Stimulated activated naive B cell treated with anti-CD40 and anti-IgM and Interleukin-4, amounts not matched to agents 10 μg/mL and 1 μg/mL and 100 μg/mL, for 72 hours (primary cell): ENCODE data around the gene BEST2.

ENCODE experiments used
- ATAC-seq, 2 donors: fragments of 150-1000 bp; cut with Tn5 transposase; replicated peaks; 2 replicates each; pipeline ENCODE4 v1.10.0; 2021; ENCODE audit warnings: moderate library complexity in 1 of 2
- DNase-seq: peaks from one replicate; pipeline ENCODE4 v3.0.0; 2021
- H3K27ac Mint-ChIP-seq: one replicate; pipeline ENCODE4 v1.8.0; 2022; ENCODE audit warnings: mild to moderate bottlenecking, mixed read lengths
- H3K27me3 Mint-ChIP-seq, 2 donors: one replicate each; pipeline ENCODE4 v1.8.0; 2022; ENCODE audit warnings: mixed read lengths in 2 of 2
- H3K36me3 Mint-ChIP-seq, 2 donors: one replicate each; pipeline ENCODE4 v1.8.0; 2022; ENCODE audit warnings: mixed read lengths in 2 of 2, mild to moderate bottlenecking in 1 of 2
- H3K4me1 Mint-ChIP-seq, 2 donors: one replicate each; pipeline ENCODE4 v1.8.0; 2022; ENCODE audit warnings: mixed read lengths in 2 of 2, mild to moderate bottlenecking in 1 of 2
- H3K4me3 Mint-ChIP-seq, 2 donors: one replicate each; pipeline ENCODE4 v1.8.0; 2022; ENCODE audit warnings: mild to moderate bottlenecking in 2 of 2, mixed read lengths in 2 of 2, moderate library complexity in 1 of 2
- H3K9me3 Mint-ChIP-seq, 2 donors: one replicate each; pipeline ENCODE4 v1.8.0; 2022; ENCODE audit warnings: mixed read lengths in 2 of 2, mild to moderate bottlenecking in 1 of 2

Gene BEST2

DNA sequence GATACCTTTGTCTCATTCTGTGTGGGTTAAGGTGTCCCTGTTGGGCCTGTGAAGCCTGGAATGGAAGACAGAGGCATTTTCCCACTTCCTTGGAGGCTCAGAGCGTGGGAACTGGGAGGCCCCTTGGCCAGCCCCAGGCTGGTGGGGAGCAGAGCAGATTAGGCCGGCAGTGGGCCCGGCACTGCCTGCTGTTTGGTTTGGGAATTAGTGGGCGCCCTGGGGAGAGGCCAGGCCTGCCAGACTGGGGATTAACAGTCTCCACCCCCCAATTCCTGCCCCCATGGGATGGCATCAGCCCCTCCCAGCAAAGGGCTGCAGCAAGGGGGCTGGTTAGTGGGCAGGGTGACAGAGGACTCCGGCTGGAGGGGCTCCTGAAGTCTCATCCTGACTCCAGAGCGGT, 3.1 kb upstream of the BEST2 start:
- Mint-ChIP-seq H3K4me1 (peaks cover 5 to 12% of the 10 kb centered on the region in 2 donors), H3K36me3 (peaks cover 42 to 45% of the 10 kb centered on the region in 2 donors), H3K4me3 (no peak overlapping the region), H3K9me3 (peaks cover 6 to 8% of the 10 kb centered on the region in 2 donors), H3K27ac (no peak overlapping the region), H3K27me3 (peaks cover 23 to 25% of the 10 kb centered on the region in 2 donors)
- DNase-seq (no peak), ATAC-seq (no peak)

DNA sequence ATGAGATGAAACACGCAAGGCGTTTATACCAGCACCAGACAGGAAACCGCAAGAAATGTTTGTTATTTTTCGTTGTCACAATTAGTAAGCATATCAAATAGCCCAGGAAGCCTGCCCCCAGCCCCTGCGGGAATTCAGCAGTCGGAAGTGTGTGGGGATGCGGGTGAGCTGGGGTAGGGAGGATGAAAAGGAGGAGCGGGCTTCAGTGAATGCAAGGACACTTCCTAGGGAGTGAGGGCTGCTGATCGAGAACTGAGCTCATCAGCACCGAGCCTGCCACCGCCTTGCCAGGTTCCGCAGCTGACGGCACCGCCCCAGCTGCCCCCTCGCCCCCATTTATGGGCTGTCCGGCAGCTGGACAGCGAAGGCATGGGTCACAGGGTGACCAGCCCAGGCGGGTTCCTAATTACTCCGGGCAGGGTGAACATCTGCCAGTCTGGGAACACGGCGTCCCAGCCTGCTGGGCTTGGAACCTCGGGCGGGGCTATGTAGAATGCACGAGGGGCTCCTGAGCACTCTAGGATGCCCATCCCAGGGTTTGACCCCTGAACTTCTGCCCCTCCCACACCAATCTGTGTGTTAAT, 1.6 kb upstream of the BEST2 start:
- Mint-ChIP-seq H3K27me3 (peaks cover 32 to 37% of the 10 kb centered on the region in 2 donors), H3K9me3 (peaks cover 6 to 8% of the 10 kb centered on the region in 2 donors), H3K36me3 (peaks cover 33 to 35% of the 10 kb centered on the region in 2 donors), H3K4me1 (peaks cover 5 to 12% of the 10 kb centered on the region in 2 donors), H3K4me3 (no peak overlapping the region), H3K27ac (peak overlapping the region; percentile 51)
- DNase-seq (no peak), ATAC-seq (no peak)

DNA sequence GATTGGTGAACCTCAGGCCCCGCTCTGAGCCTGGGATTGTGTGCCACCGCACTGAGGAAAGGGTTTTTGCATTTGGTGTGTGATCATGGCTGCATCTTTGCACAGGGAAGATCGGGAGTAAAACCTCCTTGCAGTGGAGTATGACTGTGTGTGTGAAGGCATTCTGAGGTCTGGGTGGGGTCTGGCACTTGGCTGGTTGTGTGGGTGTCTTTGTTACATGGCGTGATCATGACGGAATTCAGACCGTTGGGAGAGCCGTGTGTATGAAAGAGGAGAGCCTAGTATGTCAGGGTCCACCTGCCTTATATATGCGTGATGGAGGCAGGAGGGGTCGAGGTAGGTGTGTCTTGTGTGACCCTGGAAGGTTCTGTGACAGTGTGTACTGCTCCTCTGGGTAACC, 740 bp upstream of the BEST2 start:
- DNase-seq (no peak), ATAC-seq (no peak)
- Mint-ChIP-seq H3K27ac (no peak overlapping the region), H3K36me3 (peaks cover 26 to 27% of the 10 kb centered on the region in 2 donors), H3K9me3 (peaks cover 6 to 8% of the 10 kb centered on the region in 2 donors), H3K27me3 (peaks cover 36 to 41% of the 10 kb centered on the region in 2 donors), H3K4me3 (no peak overlapping the region), H3K4me1 (peaks cover 5 to 12% of the 10 kb centered on the region in 2 donors)

DNA sequence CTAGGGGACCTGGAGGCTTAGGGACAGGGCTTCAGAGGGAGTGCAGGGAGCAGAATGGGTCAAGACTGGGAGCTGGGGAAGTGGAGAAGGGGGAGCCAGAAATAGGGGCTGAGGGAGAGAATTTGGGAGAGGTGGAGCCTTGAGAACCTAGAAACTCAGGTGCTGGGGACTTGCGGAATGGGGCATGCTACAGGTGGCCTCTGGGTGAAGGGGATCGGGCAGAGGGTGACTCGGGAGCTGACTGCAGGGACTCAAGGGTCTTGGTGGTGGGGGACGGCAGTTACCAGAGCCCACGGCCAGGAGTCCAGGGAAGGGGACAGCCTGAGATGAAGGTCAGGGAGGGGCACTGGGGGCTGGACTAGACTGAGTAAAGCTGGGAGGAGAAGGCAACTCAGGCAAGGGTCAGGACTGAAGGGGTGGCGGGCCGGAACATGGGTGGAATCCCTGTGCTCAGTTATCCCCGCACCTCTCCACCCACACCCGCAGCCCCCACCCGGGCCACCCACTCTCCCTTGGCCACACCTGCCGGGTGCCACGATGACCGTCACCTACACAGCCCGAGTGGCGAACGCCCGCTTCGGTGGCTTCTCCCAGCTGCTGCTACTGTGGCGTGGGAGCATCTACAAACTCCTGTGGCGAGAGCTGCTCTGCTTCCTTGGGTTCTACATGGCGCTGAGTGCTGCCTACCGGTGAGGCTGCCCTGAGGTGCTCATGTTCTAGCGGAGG, 628 bp downstream of the BEST2 start:
- no peak overlapping the region for H3K27ac Mint-ChIP-seq
- no peak for ATAC-seq
- H3K27me3 Mint-ChIP-seq, result peaks cover 41 to 46% of the 10 kb centered on the region in 2 donors
- H3K4me3 Mint-ChIP-seq, result no peak overlapping the region
- H3K9me3 Mint-ChIP-seq, result peaks cover 6 to 8% of the 10 kb centered on the region in 2 donors
- DNase-seq, result no peak
- peaks cover 8 to 12% of the 10 kb centered on the region in 2 donors for H3K4me1 Mint-ChIP-seq
- H3K36me3 Mint-ChIP-seq, result peaks cover 13 to 14% of the 10 kb centered on the region in 2 donors

DNA sequence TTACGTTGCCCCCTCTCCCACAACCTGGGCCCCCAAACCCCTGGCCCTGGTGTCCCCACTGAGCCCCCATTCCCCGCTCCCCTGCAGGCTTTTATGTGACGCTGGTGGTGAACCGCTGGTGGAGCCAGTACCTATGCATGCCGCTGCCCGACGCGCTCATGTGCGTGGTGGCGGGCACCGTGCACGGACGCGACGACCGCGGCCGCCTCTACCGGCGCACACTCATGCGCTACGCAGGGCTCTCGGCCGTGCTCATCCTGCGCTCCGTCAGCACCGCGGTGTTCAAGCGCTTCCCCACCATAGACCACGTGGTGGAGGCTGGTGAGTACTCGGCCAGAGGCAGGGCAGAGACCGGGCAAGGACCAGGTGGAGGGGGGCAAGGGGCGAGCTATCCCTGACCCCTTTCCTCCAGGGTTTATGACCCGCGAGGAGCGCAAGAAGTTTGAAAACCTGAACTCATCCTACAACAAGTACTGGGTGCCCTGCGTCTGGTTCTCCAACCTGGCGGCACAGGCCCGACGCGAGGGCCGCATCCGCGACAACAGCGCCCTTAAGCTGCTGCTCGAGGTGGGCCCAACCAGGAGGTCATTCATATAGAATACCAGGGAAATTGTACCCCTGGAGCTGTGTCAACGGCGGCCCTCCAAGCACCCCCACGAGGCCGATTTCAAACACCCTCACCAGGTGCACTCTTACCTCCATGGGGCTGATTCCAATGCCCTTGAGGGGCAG, 3.0 kb downstream of the BEST2 start:
- DNase-seq, result no peak
- H3K9me3 Mint-ChIP-seq, result no peaks in the 10 kb centered on the region
- no peak overlapping the region for H3K27ac Mint-ChIP-seq
- peaks cover 44 to 46% of the 10 kb centered on the region in 2 donors for H3K27me3 Mint-ChIP-seq
- peaks cover 4 to 7% of the 10 kb centered on the region in 2 donors for H3K4me1 Mint-ChIP-seq
- no peak for ATAC-seq
- H3K36me3 Mint-ChIP-seq, result no peaks in the 10 kb centered on the region
- no peak overlapping the region for H3K4me3 Mint-ChIP-seq

DNA sequence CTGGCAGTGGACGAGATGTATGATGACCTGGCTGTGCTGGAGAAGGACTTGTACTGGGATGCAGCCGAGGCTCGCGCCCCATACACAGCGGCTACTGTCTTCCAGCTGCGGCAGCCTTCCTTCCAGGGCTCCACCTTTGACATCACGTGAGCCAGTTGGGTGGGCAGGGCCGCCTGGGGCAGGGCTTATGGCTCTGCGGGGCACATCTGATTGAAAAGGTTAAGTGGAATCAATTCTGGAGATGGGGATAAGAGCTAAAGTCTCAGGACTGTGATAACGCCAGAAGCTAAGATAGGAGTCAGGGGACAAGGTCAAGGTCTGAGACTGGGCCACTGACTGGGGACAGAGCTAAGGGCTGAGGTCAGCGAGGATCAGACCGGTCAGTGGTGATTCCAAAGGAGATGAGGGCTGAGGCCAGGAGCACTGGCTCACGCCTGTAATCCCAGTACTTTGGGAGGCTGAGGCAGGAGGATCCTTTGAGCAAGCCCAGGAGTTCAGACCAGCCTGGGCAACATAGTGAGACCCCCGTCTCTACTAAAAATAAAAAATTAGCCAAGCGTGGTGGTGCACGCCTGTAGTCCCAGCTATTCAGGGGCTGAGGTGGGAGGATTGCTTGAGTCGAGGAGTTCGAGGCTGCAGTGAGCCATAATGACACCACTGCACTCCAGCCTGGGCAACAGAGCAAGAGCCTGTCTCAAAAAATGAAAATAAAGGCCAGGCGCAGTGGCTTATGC, 4.7 kb downstream of the BEST2 start:
- Mint-ChIP-seq H3K27ac (no peak overlapping the region), H3K9me3 (no peaks in the 10 kb centered on the region), H3K27me3 (peaks cover 33 to 38% of the 10 kb centered on the region in 2 donors), H3K36me3 (no peaks in the 10 kb centered on the region), H3K4me1 (peaks cover 0 to 4% of the 10 kb centered on the region in 2 donors), H3K4me3 (peak overlapping the region in 1 of 2 donors; percentile 16)
- DNase-seq (no peak), ATAC-seq (no peak)

DNA sequence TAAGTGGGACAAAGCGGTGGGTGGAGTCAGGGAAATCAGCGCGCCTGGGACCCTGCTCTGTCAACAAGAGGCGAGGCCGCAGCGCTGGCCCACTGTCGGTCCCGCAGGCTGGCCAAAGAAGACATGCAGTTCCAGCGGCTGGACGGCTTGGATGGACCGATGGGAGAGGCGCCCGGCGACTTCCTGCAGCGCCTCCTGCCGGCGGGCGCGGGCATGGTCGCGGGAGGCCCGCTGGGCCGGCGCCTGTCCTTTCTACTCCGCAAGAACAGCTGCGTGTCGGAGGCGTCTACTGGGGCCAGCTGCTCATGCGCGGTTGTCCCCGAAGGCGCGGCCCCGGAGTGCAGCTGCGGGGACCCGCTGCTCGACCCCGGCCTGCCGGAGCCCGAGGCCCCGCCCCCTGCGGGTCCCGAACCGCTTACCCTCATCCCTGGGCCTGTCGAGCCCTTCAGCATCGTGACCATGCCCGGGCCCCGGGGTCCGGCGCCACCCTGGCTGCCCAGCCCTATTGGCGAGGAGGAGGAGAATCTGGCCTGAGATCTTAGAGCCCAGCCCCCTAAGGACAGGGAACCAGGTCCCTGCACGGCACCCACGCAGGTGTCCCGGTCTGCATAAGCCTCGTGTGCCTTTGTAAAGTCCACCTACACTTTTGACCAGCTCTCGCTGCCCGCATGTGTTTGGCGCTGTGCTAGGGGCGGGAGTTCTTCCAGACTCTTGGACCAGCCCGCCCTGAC, 6.1 kb downstream of the BEST2 start:
- Mint-ChIP-seq H3K9me3 (no peaks in the 10 kb centered on the region), H3K4me3 (peak overlapping the region; percentile 61 to 72), H3K4me1 (peaks cover 0 to 4% of the 10 kb centered on the region in 2 donors), H3K27me3 (peaks cover 26 to 28% of the 10 kb centered on the region in 2 donors), H3K27ac (no peak overlapping the region), H3K36me3 (no peaks in the 10 kb centered on the region)
- ATAC-seq (peak; percentile 81 to 86), DNase-seq (peak; percentile 45)

DNA sequence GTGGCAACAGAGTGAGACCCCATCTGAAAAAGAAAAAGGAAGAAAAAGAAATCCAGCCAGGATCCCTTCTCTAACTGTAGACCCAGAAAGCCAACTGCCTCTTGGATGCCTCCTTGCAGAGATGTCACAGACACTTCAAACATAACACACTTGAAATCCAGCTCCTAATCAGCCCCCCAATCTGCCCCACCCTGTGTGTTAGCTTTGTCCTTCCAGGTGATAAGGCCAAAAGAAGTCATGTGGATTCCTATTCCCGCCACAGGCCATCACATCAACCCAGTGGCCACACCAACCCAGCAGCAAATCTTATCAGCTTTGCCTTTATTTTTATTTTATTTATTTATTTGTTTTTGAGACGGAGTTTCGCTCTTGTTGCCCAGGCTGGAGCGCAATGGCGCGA, 8.1 kb downstream of the BEST2 start:
- ATAC-seq (no peak), DNase-seq (no peak)
- Mint-ChIP-seq H3K27me3 (peaks cover 12 to 16% of the 10 kb centered on the region in 2 donors), H3K9me3 (no peaks in the 10 kb centered on the region), H3K27ac (no peak overlapping the region), H3K4me3 (no peak overlapping the region), H3K36me3 (peaks cover 0 to 4% of the 10 kb centered on the region in 2 donors), H3K4me1 (peaks cover 0 to 4% of the 10 kb centered on the region in 2 donors)

DNA sequence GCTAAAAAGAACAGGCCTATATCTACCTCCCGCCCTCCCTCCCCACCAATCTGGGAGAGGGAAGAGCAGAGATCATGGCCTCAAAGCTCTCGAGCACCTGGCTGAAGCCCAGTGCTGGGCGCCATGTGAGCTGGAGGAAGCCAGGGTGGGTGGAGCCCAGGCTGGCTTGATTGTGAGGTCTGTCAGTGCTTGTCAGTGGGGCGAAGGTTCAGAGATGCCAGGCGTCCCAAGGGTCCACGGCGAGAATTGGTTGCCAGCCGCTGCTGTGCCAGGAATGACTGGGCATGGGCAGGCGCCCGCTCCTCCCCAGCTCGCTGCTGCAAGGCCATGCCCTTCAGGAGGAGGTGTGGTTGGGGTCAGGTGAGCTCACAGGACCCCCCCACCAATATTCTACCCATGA, 11.5 kb downstream of the BEST2 start:
- peaks cover 6 to 8% of the 10 kb centered on the region in 2 donors for H3K4me1 Mint-ChIP-seq
- H3K4me3 Mint-ChIP-seq, result no peak overlapping the region
- ATAC-seq, result no peak

DNA sequence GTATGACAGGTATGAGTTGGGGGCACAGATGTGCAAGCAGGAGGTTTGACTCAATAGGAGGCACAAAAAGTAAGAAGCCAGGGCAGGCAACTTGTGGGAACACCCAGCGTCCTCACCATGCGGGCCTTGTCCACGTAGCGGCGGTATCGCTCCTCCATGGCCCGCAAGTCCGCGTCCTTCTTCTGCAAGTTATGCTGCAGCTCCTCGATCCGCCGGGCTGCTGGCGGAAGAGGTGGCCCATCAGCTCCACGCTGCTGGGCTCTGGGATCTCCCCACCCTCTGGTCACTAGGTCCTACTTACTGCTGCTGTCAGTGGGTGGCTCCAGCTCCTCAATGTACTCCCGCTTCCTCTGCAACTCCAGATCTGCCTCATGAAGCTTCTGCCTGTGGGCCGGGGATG, 13.1 kb downstream of the BEST2 start:
- H3K9me3 Mint-ChIP-seq, result no peaks in the 10 kb centered on the region

More for the DNA sequence above, 11.5 kb downstream of the BEST2 start:
- Mint-ChIP-seq H3K27me3 (peaks cover 0 to 4% of the 10 kb centered on the region in 2 donors), H3K9me3 (no peaks in the 10 kb centered on the region), H3K27ac (no peak overlapping the region), H3K36me3 (peaks cover 11 to 13% of the 10 kb centered on the region in 2 donors)
- no peak for DNase-seq

DNA sequence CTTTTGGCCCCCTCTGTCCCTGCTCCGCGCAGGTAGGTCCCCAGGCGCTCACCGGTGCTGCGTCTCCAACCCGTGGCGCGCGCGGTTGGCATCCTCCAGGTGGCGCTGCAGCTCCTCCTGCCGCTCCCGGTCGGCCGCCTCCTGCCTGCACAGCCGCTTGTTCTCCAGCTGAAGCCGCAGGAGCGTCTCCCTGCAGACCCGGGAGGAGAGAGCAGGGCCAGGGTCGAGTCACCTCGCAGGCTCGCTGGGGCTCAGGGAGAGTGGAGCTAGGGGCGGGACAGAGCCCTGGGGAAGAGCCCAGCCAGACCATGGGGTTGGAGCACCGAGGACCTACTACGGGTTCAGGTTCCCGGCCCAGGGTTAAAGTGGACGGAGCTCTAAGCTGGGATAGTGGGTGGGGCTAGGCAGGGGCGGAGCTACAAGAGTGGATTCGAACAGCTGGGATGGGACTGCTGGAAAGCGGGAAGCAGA, 14.5 kb downstream of the BEST2 start:
- H3K36me3 Mint-ChIP-seq, result peaks cover 15 to 16% of the 10 kb centered on the region in 2 donors
- peak overlapping the region; percentile 59 for H3K27ac Mint-ChIP-seq
- peak overlapping the region; percentile 76 to 77 for H3K4me3 Mint-ChIP-seq
- DNase-seq (peak; percentile 72), ATAC-seq (peak; percentile 92 to 95)
- H3K9me3 Mint-ChIP-seq, result no peaks in the 10 kb centered on the region
- H3K27me3 Mint-ChIP-seq, result no peaks in the 10 kb centered on the region
- peaks cover 7 to 8% of the 10 kb centered on the region in 2 donors for H3K4me1 Mint-ChIP-seq

More for the DNA sequence above, 13.1 kb downstream of the BEST2 start:
- DNase-seq (no peak), ATAC-seq (no peak)
- no peak overlapping the region for H3K4me3 Mint-ChIP-seq
- H3K36me3 Mint-ChIP-seq, result peaks cover 11 to 15% of the 10 kb centered on the region in 2 donors
- no peaks in the 10 kb centered on the region for H3K27me3 Mint-ChIP-seq
- peaks cover 5 to 8% of the 10 kb centered on the region in 2 donors for H3K4me1 Mint-ChIP-seq
- no peak overlapping the region for H3K27ac Mint-ChIP-seq

DNA sequence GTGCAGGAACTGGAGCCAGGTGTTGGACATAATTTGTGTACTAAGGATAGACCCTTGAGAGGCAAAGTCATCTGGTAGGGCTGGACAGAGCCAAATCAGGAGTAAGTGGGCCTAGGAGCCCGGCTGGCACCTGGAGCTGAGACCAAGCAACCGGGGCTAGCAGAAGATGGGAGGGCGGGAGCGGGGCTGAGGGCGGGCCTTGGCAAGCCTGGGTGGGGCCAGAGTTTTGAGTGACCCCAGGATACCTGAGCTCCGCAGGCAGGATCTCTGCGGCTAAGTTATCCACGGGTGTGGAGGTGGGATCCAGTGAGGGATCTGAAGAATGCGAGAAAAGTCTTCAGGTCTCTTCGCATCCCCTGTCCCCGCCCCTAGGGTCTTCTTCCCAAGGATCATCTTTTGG, 15.6 kb downstream of the BEST2 start:
- H3K4me3 Mint-ChIP-seq, result no peak overlapping the region
- peaks cover 15 to 16% of the 10 kb centered on the region in 2 donors for H3K36me3 Mint-ChIP-seq
- DNase-seq, result no peak
- no peaks in the 10 kb centered on the region for H3K27me3 Mint-ChIP-seq
- no peaks in the 10 kb centered on the region for H3K9me3 Mint-ChIP-seq
- ATAC-seq, result no peak
- H3K4me1 Mint-ChIP-seq, result peaks cover 7 to 8% of the 10 kb centered on the region in 2 donors
- no peak overlapping the region for H3K27ac Mint-ChIP-seq

DNA sequence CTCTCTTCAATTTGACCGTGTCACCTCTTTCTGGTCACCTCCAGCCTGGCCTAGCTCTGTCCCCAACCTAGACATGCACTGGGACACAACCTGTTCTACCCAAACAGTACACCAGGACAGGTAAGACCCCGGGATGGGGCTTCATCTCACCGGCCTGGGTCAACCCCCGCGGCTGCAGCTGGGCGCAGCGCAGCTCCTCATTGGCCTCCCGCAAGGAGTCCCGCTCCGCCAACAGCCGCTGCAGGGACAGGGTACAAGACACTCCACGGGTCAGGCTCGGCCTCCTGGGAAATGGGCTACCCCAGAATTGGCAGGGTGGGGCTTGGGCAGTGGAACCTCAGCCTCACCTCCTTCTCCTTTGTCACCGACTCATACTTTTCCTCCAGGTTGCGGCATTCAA, 16.1 kb downstream of the BEST2 start:
- peaks cover 7 to 8% of the 10 kb centered on the region in 2 donors for H3K4me1 Mint-ChIP-seq
- H3K27me3 Mint-ChIP-seq, result no peaks in the 10 kb centered on the region
- no peak for DNase-seq

More for the DNA sequence above, 16.1 kb downstream of the BEST2 start:
- ATAC-seq, result no peak
- Mint-ChIP-seq H3K36me3 (peaks cover 15 to 16% of the 10 kb centered on the region in 2 donors), H3K27ac (no peak overlapping the region), H3K4me3 (no peak overlapping the region), H3K9me3 (no peaks in the 10 kb centered on the region)
